ENCODE data around the gene NHLRC4.

NHLRC4 gene

GRCh38 chr16:603933-604332, 37.1 kb downstream of the NHLRC4 start:
- TF ChIP-seq, protein P1, sequence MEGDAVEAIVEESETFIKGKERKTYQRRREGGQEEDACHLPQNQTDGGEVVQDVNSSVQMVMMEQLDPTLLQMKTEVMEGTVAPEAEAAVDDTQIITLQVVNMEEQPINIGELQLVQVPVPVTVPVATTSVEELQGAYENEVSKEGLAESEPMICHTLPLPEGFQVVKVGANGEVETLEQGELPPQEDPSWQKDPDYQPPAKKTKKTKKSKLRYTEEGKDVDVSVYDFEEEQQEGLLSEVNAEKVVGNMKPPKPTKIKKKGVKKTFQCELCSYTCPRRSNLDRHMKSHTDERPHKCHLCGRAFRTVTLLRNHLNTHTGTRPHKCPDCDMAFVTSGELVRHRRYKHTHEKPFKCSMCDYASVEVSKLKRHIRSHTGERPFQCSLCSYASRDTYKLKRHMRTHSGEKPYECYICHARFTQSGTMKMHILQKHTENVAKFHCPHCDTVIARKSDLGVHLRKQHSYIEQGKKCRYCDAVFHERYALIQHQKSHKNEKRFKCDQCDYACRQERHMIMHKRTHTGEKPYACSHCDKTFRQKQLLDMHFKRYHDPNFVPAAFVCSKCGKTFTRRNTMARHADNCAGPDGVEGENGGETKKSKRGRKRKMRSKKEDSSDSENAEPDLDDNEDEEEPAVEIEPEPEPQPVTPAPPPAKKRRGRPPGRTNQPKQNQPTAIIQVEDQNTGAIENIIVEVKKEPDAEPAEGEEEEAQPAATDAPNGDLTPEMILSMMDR (IDR thresholded peaks at IDR 0.05): no peak
- no peak for TF ChIP-seq ZFX (IDR thresholded peaks at IDR 0.05; ENCODE audit: borderline replicate concordance)
- no peak overlapping the region for H3K27ac ChIP-seq

- TF ChIP-seq ZFX (IDR thresholded peaks at IDR 0.05; ENCODE audit: borderline replicate concordance): no peak
- TF ChIP-seq, protein P1 (IDR thresholded peaks at IDR 0.05): no peak
- H3K27ac ChIP-seq: no peak overlapping the region
Observed at GRCh38 chr16:606656-607307, 40.0 kb downstream of the NHLRC4 start.

DNA sequence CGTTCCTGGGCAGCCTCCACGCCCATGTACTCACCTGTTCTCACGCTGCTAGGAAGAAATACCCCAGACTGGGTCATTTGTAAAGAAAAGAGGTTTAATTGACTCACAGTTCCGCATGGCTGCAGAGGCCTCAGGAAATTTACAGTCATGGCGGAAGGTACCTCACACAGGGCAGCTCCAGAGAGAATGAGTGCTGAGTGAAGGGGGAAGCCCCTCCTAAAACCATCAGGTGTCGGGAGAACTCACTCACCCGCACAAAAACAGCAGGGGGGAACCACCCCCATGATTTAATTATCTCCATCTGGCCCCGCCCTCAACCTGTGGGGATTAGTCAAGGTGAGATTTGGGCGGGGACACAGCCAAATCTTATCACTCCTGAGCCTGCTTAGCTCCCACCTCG, 41.2 kb downstream of the NHLRC4 start:
- no peak for TF ChIP-seq ZFX (IDR thresholded peaks at IDR 0.05; ENCODE audit: borderline replicate concordance)
- TF ChIP-seq, protein P1 (IDR thresholded peaks at IDR 0.05): no peak
- H3K27ac ChIP-seq: no peak overlapping the region

DNA sequence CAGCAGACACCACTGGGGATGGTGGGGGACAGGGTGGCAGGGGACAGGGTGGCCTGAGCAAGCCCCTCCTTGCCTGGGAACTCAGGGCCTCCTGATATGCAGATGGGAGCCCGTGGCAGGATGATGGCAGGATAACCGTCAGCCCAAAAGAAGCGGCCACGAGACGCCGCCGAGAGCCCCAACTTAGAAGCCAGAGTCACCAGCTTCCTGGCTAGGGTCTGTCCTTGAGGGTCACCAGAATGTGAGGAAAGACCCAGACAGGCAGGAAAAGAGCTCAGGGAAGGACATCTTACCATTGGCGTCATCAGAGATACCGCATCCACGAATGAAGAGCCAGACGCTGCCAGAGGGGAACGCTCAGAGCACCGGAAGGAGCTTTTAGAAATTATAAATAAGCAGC, 42.5 kb downstream of the NHLRC4 start:
- TF ChIP-seq, protein P1 (IDR thresholded peaks at IDR 0.05): no peak
- no peak for TF ChIP-seq ZFX (IDR thresholded peaks at IDR 0.05; ENCODE audit: borderline replicate concordance)
- no peak overlapping the region for H3K27ac ChIP-seq

DNA sequence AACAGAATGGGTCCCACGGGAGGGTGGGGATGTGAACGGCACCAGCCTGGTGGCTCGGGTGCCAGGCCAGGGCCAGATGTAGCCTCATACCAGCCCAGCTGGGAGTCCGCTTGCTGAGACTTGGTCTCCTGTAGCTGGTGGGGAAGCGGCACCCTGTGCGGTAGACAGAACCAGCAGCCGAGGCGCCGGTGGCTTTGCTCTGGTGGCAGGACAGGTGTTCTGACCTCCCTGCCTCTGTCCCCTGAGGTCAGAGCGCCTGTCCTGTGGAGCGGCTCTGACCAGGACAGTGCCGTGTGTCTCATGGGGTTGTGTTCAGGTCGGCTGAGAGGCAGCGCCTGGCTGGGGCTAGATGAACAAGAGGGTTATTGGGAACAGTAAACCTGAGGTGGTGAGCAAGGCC, 43.2 kb downstream of the NHLRC4 start:
- no peak for TF ChIP-seq ZFX (IDR thresholded peaks at IDR 0.05; ENCODE audit: borderline replicate concordance)
- TF ChIP-seq, protein P1 (IDR thresholded peaks at IDR 0.05): no peak
- H3K27ac ChIP-seq: no peak overlapping the region

GRCh38 chr16:610513-611381, 43.9 kb downstream of the NHLRC4 start:
- no peak overlapping the region for H3K27ac ChIP-seq
- TF ChIP-seq, protein P1 (IDR thresholded peaks at IDR 0.05): peak; percentile 49
- TF ChIP-seq ZFX (IDR thresholded peaks at IDR 0.05; ENCODE audit: borderline replicate concordance): no peak

DNA sequence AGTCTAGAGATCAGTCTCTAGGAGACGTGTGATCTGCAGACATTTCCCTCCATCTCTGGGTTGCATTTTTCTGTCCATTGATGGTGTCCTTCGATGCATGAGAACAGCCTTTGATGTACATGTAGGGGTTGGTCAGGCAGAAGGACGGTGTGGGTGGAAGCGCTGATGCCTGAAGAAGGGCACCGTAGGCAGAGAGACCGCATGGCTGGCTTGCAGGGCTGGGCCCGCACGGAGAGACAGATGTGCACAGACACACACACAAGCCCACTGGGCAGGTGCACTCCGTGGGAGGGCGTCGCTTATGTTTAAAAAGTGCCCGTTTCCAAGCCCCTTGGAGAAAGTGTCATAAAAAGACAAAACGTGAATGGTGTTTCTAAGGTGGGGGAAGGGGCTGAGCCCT, 48.3 kb downstream of the NHLRC4 start:
- no peak overlapping the region for H3K27ac ChIP-seq
- TF ChIP-seq ZFX (IDR thresholded peaks at IDR 0.05; ENCODE audit: borderline replicate concordance): no peak
- TF ChIP-seq, protein P1 (IDR thresholded peaks at IDR 0.05): no peak

Measured in 22Rv1 (cell line).